Measurements from ENCODE around the gene STXBP4. TPM values are rescaled to one million over a fixed set of nuclear protein-coding genes. Genes with fewer than 3 reads are reported as not detected.
A peak's percentile ranks its signal among the peaks of the same experiment; 100 is the strongest.

The STXBP4 gene, protein sequence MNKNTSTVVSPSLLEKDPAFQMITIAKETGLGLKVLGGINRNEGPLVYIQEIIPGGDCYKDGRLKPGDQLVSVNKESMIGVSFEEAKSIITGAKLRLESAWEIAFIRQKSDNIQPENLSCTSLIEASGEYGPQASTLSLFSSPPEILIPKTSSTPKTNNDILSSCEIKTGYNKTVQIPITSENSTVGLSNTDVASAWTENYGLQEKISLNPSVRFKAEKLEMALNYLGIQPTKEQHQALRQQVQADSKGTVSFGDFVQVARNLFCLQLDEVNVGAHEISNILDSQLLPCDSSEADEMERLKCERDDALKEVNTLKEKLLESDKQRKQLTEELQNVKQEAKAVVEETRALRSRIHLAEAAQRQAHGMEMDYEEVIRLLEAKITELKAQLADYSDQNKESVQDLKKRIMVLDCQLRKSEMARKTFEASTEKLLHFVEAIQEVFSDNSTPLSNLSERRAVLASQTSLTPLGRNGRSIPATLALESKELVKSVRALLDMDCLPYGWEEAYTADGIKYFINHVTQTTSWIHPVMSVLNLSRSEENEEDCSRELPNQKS
- 13.6 TPM for total RNA-seq (2021; ENCODE audit: unreplicated experiment)
- polyA plus RNA-seq (2012): 1.1 and 2.4 TPM in 2 replicates
- Bru-seq, nascent RNA: percentile 65 among the genes with signal in this experiment
- percentile 67 among the genes with signal in this experiment for BruChase-seq, experiment 1, labeled RNA remaining after a 6-hour chase
- percentile 62 among the genes with signal in this experiment for BruChase-seq, experiment 2, labeled RNA remaining after a 2-hour chase
- long read RNA-seq, full-length matches to known transcripts: 3 of 15 reads
- long read RNA-seq, partial matches to known transcripts: 1 of 15 reads
- long read RNA-seq, other reads (novel, unspliced or antisense): 11 of 15 reads

DNA sequence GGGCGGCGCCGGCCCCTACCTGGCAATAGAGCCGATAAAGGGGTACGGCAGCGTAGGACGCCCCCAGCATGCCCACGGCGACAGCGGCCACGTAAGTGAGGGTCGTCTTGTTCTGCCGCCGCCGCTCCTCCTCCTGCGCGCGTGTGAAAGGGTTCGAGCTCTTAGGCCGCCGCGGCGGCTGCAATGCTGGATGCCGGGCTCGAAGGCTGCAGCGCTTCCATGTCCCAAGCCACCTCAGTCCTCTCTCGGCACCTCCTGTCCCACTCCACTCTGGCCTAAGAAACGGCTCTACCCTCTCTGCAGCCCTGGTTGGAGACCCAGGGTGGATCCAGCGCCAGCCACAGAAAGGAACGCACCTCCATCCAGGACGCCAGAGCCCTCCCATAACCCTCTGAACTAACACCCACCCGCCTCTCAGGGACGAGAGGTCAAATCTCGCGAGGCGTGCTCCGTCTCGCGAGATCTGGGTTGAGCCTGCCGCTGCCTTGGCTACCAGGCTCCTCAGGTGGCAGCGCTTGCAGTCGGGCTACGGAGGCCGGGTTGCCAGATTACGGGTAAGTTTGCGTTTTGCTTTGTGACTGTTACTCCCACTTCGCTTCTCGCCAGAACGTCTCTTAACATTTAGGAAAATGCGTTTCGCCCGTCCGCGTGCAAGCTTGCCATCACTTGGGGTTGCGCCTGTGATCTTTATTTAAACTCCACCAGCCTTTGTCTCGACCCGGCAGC is at the start of gene STXBP4, which contains the start of gene COX11:
Gene STXBP4 (plus strand): TSS at position 504 of the 726 bp plus-strand sequence. CDS start 17,455 bp downstream, outside the sequence.
Gene COX11 (minus strand): TSS at position 393 of the 726 bp plus-strand sequence. CDS start 8 bp downstream, at position 385.
- Histone ChIP-seq H3K9me3 (ENCODE audit: control insufficient read depth in 1 of 2, insufficient read depth in 1 of 2, low read depth in 1 of 2, low read length in 2 of 2) (no peaks in the 10 kb centered on the region), H3K27me3 (ENCODE audit: insufficient read depth, low read length) (no peaks in the 10 kb centered on the region), H3K79me2 (ENCODE audit: insufficient read depth, low read length) (peaks cover 69% of the 10 kb centered on the region), H3K4me3 (replicated peaks in 1 of 2; ENCODE audit: low read depth in 1 of 2, low read length in 2 of 2) (peak within 1 kb of the TSS; percentile 94 to 97), H3K9ac (ENCODE audit: low read length) (peak within 1 kb of the TSS; percentile 87), H3K27ac (ENCODE audit: low read depth, low read length) (peak within 1 kb of the TSS; percentile 73), H3K4me1 (ENCODE audit: control insufficient read depth in 1 of 2, insufficient read depth in 2 of 2, low read length in 2 of 2) (peaks cover 3 to 16% of the 10 kb centered on the region in 2 experiments; a peak in 3 of 4 replicates), H2AFZ (ENCODE audit: low read depth, low read length, poor library complexity, severe bottlenecking) (peak within 1 kb of the TSS; percentile 81), H3K36me3 (ENCODE audit: control insufficient read depth in 1 of 2, insufficient read depth in 2 of 2, low read length in 2 of 2) (peaks cover 10 to 19% of the 10 kb centered on the region in 2 experiments; a peak in 3 of 4 replicates), H4K20me1 (ENCODE audit: insufficient read depth) (no peaks in the 10 kb centered on the region), H3K9me2 (ENCODE audit: insufficient read depth) (no peaks in the 10 kb centered on the region), H3K4me2 (ENCODE audit: low read length) (peak within 1 kb of the TSS; percentile 91)
- intact Hi-C loops (cut with micrococcal nuclease): loop anchor here (2.0 kb wide), 1 partner anchor 68 kb away; the partner anchor contains the start of gene TOM1L1
- BruUV-seq (replicated peaks): no TSS peak
- ATAC-seq (peak; percentile 98), DNase-seq (ENCODE audit: low read depth, low spot score) (peak; percentile 98)
- ChIA-PET POLR2A (no interaction called here), CTCF (no interaction called here), RAD21 (ENCODE audit: low non-redundant PET in 1 of 2, low total read pairs in 2 of 2, uncharacterized antibody in 2 of 2, unreplicated experiment in 2 of 2) (no interaction called here)
- TF ChIP-seq ZFX (IDR thresholded peaks at IDR 0.05): peak; percentile 67; the same call in 1 of the 2 replicates
- peak; percentile 85 for TF ChIP-seq SIN3A (IDR thresholded peaks at IDR 0.05; ENCODE audit: low read depth)
- TF ChIP-seq TCF7L2 (IDR thresholded peaks at IDR 0.05; ENCODE audit: borderline replicate concordance, extremely low read depth, insufficient read depth, insufficient read length): peak; percentile 43
- peak; percentile 75 for TF ChIP-seq YY1 (IDR thresholded peaks at IDR 0.05; ENCODE audit: extremely low read depth, insufficient replicate concordance, low read depth, low read length)
- no peak for TF ChIP-seq SRF (IDR thresholded peaks at IDR 0.05; ENCODE audit: low read depth)
- TF ChIP-seq, protein P1, sequence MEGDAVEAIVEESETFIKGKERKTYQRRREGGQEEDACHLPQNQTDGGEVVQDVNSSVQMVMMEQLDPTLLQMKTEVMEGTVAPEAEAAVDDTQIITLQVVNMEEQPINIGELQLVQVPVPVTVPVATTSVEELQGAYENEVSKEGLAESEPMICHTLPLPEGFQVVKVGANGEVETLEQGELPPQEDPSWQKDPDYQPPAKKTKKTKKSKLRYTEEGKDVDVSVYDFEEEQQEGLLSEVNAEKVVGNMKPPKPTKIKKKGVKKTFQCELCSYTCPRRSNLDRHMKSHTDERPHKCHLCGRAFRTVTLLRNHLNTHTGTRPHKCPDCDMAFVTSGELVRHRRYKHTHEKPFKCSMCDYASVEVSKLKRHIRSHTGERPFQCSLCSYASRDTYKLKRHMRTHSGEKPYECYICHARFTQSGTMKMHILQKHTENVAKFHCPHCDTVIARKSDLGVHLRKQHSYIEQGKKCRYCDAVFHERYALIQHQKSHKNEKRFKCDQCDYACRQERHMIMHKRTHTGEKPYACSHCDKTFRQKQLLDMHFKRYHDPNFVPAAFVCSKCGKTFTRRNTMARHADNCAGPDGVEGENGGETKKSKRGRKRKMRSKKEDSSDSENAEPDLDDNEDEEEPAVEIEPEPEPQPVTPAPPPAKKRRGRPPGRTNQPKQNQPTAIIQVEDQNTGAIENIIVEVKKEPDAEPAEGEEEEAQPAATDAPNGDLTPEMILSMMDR (IDR thresholded peaks at IDR 0.05 in 2 of 3, conservative IDR thresholded peaks at IDR 0.05 in 1 of 3; ENCODE audit: borderline replicate concordance in 1 of 3, insufficient read depth in 1 of 3, low read depth in 2 of 3, low read length in 2 of 3): peak in 1 of 3 experiments; percentile 40; a peak in 3 of 6 replicates
- no peak for TF ChIP-seq ZNF274 (IDR thresholded peaks at IDR 0.05; ENCODE audit: low read depth, low read length)
- no peak for TF ChIP-seq EZH2 (IDR thresholded peaks at IDR 0.05)
- TF ChIP-seq RAD21 (IDR thresholded peaks at IDR 0.05; ENCODE audit: low read depth): peak; percentile 35; the same call in 1 of the 2 replicates
- peak; percentile 51; the same call in 1 of the 2 replicates for TF ChIP-seq SP1 (IDR thresholded peaks at IDR 0.05; ENCODE audit: low read depth)
- TF ChIP-seq ELF1 (IDR thresholded peaks at IDR 0.05; ENCODE audit: borderline replicate concordance, low read depth): no peak
- no peak for TF ChIP-seq JUND (IDR thresholded peaks at IDR 0.05)
- TF ChIP-seq, protein P2, sequence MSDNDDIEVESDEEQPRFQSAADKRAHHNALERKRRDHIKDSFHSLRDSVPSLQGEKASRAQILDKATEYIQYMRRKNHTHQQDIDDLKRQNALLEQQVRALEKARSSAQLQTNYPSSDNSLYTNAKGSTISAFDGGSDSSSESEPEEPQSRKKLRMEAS (IDR thresholded peaks at IDR 0.05): peak; percentile 54
- TF ChIP-seq POLR2A (IDR thresholded peaks at IDR 0.05; ENCODE audit: borderline replicate concordance, extremely low read depth, insufficient read depth, insufficient read length): peak; percentile 97
- TF ChIP-seq CBX3 (IDR thresholded peaks at IDR 0.05; ENCODE audit: low read depth): no peak; the same call in 1 of the 2 replicates
- TF ChIP-seq POLR2AphosphoS5 (IDR thresholded peaks at IDR 0.05; ENCODE audit: low read depth, low read length): peak; percentile 99
- TF ChIP-seq FOSL1 (IDR thresholded peaks at IDR 0.05; ENCODE audit: low read depth): no peak
- TF ChIP-seq, protein P3, sequence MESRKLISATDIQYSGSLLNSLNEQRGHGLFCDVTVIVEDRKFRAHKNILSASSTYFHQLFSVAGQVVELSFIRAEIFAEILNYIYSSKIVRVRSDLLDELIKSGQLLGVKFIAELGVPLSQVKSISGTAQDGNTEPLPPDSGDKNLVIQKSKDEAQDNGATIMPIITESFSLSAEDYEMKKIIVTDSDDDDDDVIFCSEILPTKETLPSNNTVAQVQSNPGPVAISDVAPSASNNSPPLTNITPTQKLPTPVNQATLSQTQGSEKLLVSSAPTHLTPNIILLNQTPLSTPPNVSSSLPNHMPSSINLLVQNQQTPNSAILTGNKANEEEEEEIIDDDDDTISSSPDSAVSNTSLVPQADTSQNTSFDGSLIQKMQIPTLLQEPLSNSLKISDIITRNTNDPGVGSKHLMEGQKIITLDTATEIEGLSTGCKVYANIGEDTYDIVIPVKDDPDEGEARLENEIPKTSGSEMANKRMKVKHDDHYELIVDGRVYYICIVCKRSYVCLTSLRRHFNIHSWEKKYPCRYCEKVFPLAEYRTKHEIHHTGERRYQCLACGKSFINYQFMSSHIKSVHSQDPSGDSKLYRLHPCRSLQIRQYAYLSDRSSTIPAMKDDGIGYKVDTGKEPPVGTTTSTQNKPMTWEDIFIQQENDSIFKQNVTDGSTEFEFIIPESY (IDR thresholded peaks at IDR 0.05; ENCODE audit: extremely low read depth, insufficient replicate concordance, low read length): peak; percentile 100
